Stimulated activated CD4-positive, alpha-beta T cell treated with anti-CD3 and anti-CD28 coated beads, Interleukin-2, amount 100 ng/mL, for 4 hours (primary cell): ENCODE data around the gene OR51A4.
"Not testable (repeated sequence)": the region's sequence is repeated elsewhere in the genome, so short reads cannot be mapped to it uniquely, and the experiment has no call there.

Source experiments
- DNase-seq: peaks from one replicate; pipeline ENCODE4 v3.0.0-alpha.2; 2020; ENCODE audit warnings: low read depth

The OR51A4 gene, protein sequence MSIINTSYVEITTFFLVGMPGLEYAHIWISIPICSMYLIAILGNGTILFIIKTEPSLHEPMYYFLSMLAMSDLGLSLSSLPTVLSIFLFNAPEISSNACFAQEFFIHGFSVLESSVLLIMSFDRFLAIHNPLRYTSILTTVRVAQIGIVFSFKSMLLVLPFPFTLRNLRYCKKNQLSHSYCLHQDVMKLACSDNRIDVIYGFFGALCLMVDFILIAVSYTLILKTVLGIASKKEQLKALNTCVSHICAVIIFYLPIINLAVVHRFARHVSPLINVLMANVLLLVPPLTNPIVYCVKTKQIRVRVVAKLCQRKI

DNA sequence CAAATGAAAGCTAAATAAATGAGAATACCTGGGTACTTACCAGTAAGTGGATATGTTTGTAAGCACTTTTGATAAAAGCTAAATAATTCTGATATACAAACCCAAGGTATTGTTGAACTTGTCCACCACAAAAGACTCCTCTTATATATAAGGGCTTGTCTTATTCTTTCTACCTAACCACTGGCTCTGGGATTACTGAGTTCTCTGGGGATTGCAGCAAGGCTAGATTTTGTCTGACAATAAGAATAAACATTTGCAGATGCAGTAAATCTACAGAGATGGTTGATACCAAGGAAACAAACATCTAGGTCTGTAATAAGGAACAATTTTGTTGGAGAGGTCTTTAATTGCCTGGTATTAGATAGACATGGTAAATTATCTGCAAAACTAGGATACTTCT is at the start of gene OR51A4:
OR51A4 (minus strand) TSS at position 101 of the 400 bp plus-strand sequence. CDS start 505 bp downstream, outside the sequence.
- DNase-seq = no peak

DNA sequence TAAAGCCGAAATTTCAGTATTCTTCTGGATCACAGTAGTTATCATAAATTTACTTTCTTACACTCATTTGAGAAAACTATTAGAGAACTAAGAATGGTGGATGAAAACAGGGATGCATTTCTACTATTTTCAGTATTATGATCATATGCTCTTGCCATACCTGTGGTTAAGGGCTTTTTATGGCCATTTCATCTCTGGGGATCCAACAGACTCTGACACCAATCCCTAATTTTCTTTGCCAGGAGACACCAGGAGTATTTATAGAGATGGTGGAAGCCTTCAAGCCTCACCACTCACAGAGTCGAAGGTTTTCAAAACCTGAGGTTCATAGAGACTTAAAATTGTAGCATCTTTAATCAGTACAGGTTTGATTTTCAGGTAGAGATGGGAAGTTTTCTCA is 47.1 kb upstream of the OR51A4 start, which contains the start of gene OR51L1:
OR51L1 (plus strand) TSS at position 301 of the 400 bp plus-strand sequence. CDS start 4,132 bp downstream, outside the sequence.
- no peak for DNase-seq

DNA sequence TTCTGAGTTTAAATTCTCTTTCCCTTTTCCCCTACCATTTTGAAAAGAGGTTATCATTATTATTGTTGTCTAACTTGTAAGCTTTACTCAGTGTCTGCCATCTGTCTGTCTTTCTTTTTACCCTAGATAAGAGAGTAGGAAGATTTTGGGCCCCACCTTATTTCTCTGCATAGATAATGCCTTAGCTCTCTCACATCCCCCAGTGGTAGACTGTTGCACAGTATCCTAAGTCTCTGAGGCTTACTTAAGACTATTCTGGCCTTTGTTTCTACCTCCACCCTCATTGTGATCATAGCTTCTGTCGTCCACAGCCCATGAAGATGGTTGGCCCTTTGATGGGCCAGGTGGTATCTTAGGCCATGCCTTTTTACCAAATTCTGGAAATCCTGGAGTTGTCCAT is 43.7 kb upstream of the OR51A4 start:
- no peak for DNase-seq

DNA sequence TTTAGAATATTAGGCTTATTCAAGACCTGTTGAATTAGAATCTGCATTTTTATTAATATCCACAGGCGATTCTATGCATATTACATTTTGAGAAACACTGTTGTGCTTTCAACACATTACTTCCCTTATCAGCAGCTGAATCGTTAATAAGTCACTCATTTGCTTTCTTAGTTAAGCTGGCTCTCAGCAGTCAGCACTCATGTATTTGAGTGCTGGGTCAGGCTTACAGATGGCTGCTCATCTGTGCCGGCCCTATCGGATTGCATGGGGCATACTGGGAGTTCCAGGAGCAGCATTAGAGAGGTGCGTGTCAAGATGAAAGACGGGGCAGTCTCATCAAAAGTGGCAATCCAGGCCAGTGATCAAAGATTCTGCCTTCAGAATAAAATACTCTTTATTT is 36.4 kb upstream of the OR51A4 start:
- no peak for DNase-seq

DNA sequence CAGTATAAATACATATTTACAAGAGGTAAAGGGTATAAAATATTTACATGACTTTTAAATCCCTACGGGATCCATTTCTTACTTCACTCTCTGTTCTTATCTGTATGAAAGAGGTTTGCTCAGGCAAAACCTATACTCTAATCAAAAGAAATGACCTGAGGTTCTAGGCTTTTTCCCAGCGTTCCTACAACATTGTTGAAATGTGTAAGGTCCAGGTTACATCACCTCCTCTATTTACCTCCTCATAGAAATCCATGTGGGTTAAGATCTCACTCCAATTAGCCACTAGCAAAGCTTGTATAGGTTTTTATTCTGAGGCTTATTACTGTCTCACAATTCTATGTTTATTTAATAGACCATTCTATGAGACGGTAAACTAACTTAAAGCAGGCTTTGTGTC is 35.3 kb upstream of the OR51A4 start:
- no peak for DNase-seq

DNA sequence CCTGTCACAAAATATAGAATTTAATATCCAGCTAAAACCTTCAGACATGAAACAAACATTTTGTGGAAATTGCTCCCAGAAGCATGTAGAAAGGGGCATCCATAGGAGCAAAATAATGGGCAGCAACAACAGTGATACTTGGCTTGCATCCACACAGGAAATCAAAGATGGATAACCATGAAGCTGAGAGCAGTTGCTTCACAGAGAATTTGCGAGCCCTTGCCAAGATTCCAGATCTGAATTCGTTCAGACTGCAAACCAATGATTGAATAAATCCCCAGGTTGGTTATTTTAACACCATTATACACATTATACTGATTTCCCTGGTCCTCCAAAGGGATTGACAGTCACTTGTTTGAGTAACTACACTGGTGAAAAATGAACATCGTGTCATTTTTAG is 31.6 kb upstream of the OR51A4 start:
- no peak for DNase-seq

DNA sequence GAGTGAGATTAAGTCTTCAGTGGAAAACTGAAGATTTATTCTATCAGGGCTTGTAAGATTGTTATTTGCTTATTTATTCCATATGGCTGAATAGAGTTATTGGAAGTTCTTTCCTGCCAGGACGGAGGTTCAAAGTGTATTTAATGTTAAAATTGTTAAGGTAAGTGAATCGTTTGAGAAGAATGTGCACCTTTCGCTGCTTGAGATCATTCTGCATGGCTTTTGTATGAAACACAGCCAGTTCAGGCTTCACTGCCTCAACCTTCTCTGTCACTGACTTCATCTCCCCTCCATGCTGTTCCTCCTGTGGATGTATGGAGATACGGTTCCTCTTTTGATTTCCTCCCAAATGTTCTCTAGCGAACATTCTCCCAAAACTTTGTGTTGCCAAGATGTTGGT is 28.0 kb upstream of the OR51A4 start:
- no peak for DNase-seq

GRCh38 chr11:4962816-4963215 is 15.4 kb upstream of the OR51A4 start:
- DNase-seq = no peak

DNA sequence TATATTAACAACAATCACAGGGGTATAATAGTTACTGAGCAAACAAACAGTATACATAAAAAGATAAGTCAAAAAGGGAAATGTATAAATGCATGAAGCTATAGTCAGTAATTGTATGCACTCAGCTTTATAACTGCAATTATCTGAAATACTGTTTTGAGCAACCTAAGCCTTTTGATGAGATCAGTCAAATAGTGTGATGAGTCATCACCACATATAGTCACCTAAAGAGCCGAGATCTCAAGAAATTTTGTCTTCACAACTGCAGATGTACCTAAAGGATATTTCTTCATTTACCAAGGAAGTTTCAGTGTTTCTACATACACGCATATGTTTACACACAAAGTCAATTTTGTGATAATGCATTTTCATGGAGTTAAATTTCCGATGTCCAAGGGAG is 13.5 kb upstream of the OR51A4 start:
- no peak for DNase-seq

GRCh38 chr11:4957396-4957795 is 10.0 kb upstream of the OR51A4 start:
- no peak for DNase-seq

DNA sequence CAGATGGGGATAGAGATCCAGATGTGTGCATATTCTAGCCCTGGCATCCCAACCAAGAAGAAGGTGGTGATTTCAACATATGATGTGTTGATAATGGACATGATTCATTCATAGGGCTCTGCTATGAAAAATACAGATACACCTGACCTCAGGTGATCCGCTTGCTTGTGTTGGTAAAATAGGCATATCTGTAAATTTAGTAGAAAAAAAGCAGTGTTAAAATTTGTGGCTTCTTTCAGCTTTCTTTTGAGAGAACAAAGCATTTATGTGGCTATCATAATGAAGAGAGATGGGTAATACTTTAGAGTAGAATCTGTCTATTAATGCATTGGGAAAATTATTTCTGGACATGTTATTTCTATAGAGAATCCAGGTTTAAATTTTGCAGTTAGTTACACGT is 8.2 kb upstream of the OR51A4 start, which contains the start of gene OR51A2:
OR51A2 (minus strand) TSS at position 101 of the 400 bp plus-strand sequence; CDS start at position 101, 0 bp downstream.
- not testable (repeated sequence) for DNase-seq

GRCh38 chr11:4936745-4937144 is 10.7 kb downstream of the OR51A4 start:
- no peak for DNase-seq

DNA sequence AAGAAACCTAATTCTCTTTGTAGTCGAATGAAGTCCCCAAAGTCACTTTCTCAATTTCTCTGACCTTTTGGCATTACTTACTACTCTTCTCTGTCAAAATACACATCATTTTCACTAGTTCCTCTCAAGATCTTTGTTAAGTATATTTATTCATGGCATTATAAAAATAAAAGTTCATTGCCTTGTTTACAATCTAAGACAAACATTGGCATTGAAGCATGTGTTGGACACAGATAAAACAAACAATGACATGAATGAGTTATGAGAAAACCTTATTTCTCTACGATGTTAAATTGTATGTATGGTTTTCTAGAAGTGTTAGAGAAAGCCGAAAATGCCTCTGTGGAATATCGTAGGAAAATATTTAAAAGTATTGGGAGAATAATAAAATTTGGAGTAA is 14.7 kb downstream of the OR51A4 start:
- DNase-seq = no peak

GRCh38 chr11:4926608-4927007 is 20.8 kb downstream of the OR51A4 start:
- no peak for DNase-seq

GRCh38 chr11:4924239-4924638 is 23.2 kb downstream of the OR51A4 start, which contains the start of gene OR51G1:
Gene OR51G1 (minus strand): TSS chr11:4924339. CDS start chr11:4924339, 0 bp downstream.
- DNase-seq = no peak

DNA sequence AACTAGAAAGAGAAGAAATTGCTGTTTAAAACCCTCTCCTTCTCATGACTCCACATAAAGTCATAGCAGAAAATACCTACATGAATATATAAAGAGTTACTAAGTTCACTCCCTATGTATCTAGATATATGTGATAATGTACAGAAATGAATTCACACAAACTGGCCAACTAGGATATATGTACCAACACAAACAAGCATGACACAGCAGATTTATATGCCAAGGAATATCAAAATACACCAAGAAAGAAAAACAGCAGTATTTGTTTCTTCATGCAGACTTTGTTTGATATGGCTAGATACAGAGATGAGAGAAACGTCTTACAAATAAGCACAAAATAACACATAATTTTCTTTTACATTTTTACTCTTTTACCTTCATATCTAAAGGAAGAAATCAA is 25.1 kb downstream of the OR51A4 start:
- DNase-seq = no peak

DNA sequence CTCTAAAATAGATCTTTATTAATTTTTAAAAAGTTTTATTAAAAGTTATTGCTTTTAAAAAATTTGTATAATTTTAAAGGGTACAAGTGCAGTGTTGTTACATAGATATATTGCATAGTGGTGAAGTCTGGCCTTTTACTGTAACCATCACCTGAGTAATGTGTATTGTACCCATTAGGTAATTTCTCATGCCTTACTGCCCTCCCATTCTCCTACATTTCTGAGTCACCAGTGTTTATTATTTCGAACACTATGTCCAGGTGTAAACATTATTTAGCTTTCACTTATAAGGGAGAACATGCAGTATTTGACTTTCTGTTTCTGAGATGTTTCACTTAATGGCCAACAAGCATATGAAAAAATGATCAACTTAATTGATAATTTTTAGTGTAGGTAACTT is 25.6 kb downstream of the OR51A4 start:
- DNase-seq = no peak

DNA sequence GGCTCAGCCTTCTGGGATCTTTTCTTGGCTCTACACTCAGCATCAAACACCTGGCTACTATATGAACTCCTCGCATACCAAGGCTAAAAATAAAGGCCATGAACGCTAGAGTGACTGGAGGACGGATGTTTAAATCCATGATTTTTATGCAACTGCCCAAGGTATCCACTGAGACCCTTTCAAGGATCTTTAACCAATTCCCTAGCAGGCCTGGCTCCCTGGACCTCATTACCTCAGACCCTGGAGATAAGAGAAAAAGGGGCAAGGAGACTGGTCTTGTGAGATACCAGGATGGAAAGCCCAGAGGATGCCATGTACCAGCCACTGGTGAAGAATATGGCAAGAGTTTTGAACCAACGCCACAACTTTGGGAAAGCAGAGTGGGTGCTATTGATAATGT is 28.2 kb downstream of the OR51A4 start, which contains the start of gene OR51G2:
OR51G2 (minus strand) TSS at position 101 of the 400 bp plus-strand sequence. CDS start 3,687 bp downstream, outside the sequence.
- no peak for DNase-seq

DNA sequence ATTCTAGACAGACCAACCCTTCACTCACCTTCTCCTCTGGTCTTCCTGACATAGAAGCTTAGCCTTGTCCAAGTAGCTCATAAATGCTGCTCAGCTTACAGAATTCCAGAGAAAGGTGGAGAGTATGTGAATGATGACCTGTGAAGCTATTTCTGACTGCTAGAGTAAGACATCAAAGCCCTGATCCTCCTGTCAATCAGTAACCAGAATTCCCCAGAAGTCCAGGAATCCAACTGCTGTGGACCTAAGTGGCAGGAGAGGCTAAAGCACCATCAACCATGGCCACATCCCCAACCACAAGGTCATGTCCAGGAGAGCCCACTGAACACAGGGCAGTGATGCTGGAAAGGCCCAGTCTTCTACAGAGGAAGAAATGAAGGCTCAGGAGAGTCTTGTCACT is 30.8 kb downstream of the OR51A4 start:
- no peak for DNase-seq

GRCh38 chr11:4903484-4903883 is 43.9 kb downstream of the OR51A4 start, which contains the start of gene OR51A7:
Gene OR51A7 (plus strand): TSS chr11:4903783. CDS start chr11:4907370, 3,587 bp downstream.
- no peak for DNase-seq
